ENCODE results near the gene RBL2. TPM values are rescaled to one million over a fixed set of nuclear protein-coding genes. Genes with fewer than 3 reads are reported as not detected.

The RBL2 gene
- total and polyA plus RNA-seq, 2 of the 13 experiments (the other 11 are each of a cell fraction or from before 2014, with no cell fraction given), result 41.2 to 60.9 TPM

GRCh38 chr16:53492503-53492902 lies 58.2 kb downstream of the RBL2 start (continued):
- TF ChIP-seq RERE (CRISPR knock-in tag; IDR thresholded peaks at IDR 0.05; ENCODE audit: low read depth) (no peak), ZMYM4 (CRISPR knock-in tag; IDR thresholded peaks at IDR 0.05) (no peak), NFE2L2 (IDR thresholded peaks at IDR 0.05; ENCODE audit: low read length) (no peak), DNMT3B (CRISPR knock-in tag; conservative IDR thresholded peaks at IDR 0.05) (no peak), ZNF788 (CRISPR knock-in tag; IDR thresholded peaks at IDR 0.05; ENCODE audit: borderline replicate concordance) (no peak)

- no peak overlapping the region for H2AFZ ChIP-seq (ENCODE audit: low read length)
- no peak overlapping the region for H3K9ac ChIP-seq (ENCODE audit: insufficient read depth, low read depth, low read length)
- peaks cover 28 to 75% of the 10 kb centered on the region in 2 experiments for H3K36me3 ChIP-seq (replicated peaks in 1 of 2; ENCODE audit: control insufficient read depth in 1 of 2, insufficient read depth in 2 of 2, low read length in 2 of 2)
- H3K4me2 ChIP-seq (ENCODE audit: low read depth, low read length), result no peak overlapping the region
- ChIA-PET CTCF (ENCODE audit: low intra/inter-chr PET ratio, low total read pairs) (no interaction called here), POLR2A (interaction anchor here (1.2 kb wide), 1 partner anchor 9 kb away, joined by 8 read pairs; the partner anchor contains the start of gene AKTIP)
- no peaks in the 10 kb centered on the region for H3K9me3 ChIP-seq (ENCODE audit: low read length)
- no TSS peak for BruUV-seq (replicated peaks)
- intact Hi-C loops (cut with micrococcal nuclease; ENCODE audit: unreplicated experiment), result no loop called here
- FAIRE-seq, result no peak
- H3K27me3 ChIP-seq (ENCODE audit: control insufficient read depth in 1 of 2, insufficient read depth in 2 of 2, low read length in 2 of 2), result no peaks in the 10 kb centered on the region
- H3K4me3 ChIP-seq (replicated peaks in 1 of 3; ENCODE audit: insufficient read depth in 1 of 3, low read depth in 2 of 3, low read length in 3 of 3), result no peak overlapping the region
- no peaks in the 10 kb centered on the region for H3K79me2 ChIP-seq (ENCODE audit: insufficient read depth, low read length)
- no peak overlapping the region for H3K27ac ChIP-seq (ENCODE audit: extremely low read length, insufficient read depth, low read length)
- no peaks in the 10 kb centered on the region for H4K20me1 ChIP-seq (ENCODE audit: insufficient read depth, low read length)
- 98% methylated on average over 6 of the region's 6 CpGs for WGBS (ENCODE audit: low lambda C conversion rate)
- ATAC-seq, result no peak
- in situ Hi-C loops (cut with HindIII; ENCODE audit: extremely low pct_ligation_motif_present, low pct_unique_long_range_greater_than_20kb), result no loop called here
- TF ChIP-seq ZNF713 (CRISPR knock-in tag; IDR thresholded peaks at IDR 0.05) (no peak), POLR2G (IDR thresholded peaks at IDR 0.05; ENCODE audit: low read depth, low read length) (no peak), JUNB (CRISPR knock-in tag; IDR thresholded peaks at IDR 0.05; ENCODE audit: borderline replicate concordance) (no peak), ZNF468 (CRISPR knock-in tag; IDR thresholded peaks at IDR 0.05) (no peak), TBX2 (CRISPR knock-in tag; IDR thresholded peaks at IDR 0.05; ENCODE audit: borderline replicate concordance) (no peak), ZSCAN9 (CRISPR knock-in tag; IDR thresholded peaks at IDR 0.05; ENCODE audit: borderline replicate concordance) (no peak), ZFP37 (CRISPR knock-in tag; IDR thresholded peaks at IDR 0.05; ENCODE audit: borderline replicate concordance) (no peak), MIER2 (CRISPR knock-in tag; IDR thresholded peaks at IDR 0.05) (no peak), RAD51 (IDR thresholded peaks at IDR 0.05; ENCODE audit: borderline replicate concordance) (no peak), ZNF3 (CRISPR knock-in tag; IDR thresholded peaks at IDR 0.05) (no peak)
- TF ChIP-seq, protein P1, sequence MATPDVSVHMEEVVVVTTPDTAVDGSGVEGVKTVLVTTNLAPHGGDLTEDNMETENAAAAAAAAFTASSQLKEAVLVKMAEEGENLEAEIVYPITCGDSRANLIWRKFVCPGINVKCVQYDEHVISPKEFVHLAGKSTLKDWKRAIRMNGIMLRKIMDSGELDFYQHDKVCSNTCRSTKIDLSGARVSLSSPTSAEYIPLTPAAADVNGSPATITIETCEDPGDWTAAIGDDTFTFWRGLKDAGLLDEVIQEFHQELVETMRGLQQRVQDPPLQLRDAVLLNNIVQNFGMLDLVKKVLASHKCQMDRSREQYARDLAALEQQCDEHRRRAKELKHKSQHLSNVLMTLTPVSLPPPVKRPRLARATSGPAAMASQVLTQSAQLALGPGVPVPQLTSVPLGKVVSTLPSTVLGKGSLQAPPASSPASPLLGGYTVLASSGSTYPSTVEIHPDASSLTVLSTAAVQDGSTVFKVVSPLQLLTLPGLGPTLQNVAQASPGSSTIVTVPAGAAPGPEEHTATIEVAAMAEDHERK (CRISPR knock-in tag; IDR thresholded peaks at IDR 0.05; ENCODE audit: low read depth), result no peak
- no peak for DNase-seq (ENCODE audit: low spot score)
- no peaks in the 10 kb centered on the region for H3K4me1 ChIP-seq (ENCODE audit: insufficient read depth, low read length)
These were observed 60.4 kb downstream of the RBL2 start for GRCh38 chr16:53494636-53495035.

Data from HepG2 (cell line).